Astrocyte (in vitro differentiated cells and primary cell): ENCODE data around the gene SSTR4.

Experiments used
- CTCF ChIP-seq: IDR thresholded peaks from 2 replicates; pipeline ENCODE4 v1.5.1; 2011; ENCODE audit warnings: low read depth, mild to moderate bottlenecking, inconsistent platforms, low read length, moderate library complexity; ENCODE audit not compliant: insufficient read depth
- EZH2 ChIP-seq: IDR thresholded peaks from 2 replicates; pipeline ENCODE4 v1.6.1; 2012; ENCODE audit warnings: mild to moderate bottlenecking, low read length, inconsistent platforms; ENCODE audit not compliant: insufficient read depth

GRCh38 chr20:23000232-23000947 is 34.7 kb upstream of the SSTR4 start:
- TF ChIP-seq CTCF (no peak), EZH2 (no peak)
